ENCODE results near the gene MRPL28. TPM values are rescaled to one million over a fixed set of nuclear protein-coding genes. Genes with fewer than 3 reads are reported as not detected.

Gene MRPL28
- total RNA-seq, 3 donors from 2014 or later: 67.0 to 78.7 (median 69.0) TPM

GRCh38 chr16:324201-324450, 46.2 kb downstream of the MRPL28 start:
- Histone ChIP-seq H3K27ac (no peak overlapping the region), H3K9me3 (no peaks in the 10 kb centered on the region), H3K27me3 (no peaks in the 10 kb centered on the region), H3K36me3 (no peaks in the 10 kb centered on the region), H3K4me3 (no peak overlapping the region), H3K4me1 (peaks cover 6 to 9% of the 10 kb centered on the region in 2 donors)
- TF ChIP-seq, protein P1, sequence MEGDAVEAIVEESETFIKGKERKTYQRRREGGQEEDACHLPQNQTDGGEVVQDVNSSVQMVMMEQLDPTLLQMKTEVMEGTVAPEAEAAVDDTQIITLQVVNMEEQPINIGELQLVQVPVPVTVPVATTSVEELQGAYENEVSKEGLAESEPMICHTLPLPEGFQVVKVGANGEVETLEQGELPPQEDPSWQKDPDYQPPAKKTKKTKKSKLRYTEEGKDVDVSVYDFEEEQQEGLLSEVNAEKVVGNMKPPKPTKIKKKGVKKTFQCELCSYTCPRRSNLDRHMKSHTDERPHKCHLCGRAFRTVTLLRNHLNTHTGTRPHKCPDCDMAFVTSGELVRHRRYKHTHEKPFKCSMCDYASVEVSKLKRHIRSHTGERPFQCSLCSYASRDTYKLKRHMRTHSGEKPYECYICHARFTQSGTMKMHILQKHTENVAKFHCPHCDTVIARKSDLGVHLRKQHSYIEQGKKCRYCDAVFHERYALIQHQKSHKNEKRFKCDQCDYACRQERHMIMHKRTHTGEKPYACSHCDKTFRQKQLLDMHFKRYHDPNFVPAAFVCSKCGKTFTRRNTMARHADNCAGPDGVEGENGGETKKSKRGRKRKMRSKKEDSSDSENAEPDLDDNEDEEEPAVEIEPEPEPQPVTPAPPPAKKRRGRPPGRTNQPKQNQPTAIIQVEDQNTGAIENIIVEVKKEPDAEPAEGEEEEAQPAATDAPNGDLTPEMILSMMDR (IDR thresholded peaks at IDR 0.05): no peak
- TF ChIP-seq POLR2A (IDR thresholded peaks at IDR 0.05) (no peak), POLR2AphosphoS5 (IDR thresholded peaks at IDR 0.05) (no peak)
- no peak for DNase-seq (ENCODE audit: low spot score in 2 of 2)
- intact Hi-C loops (cut with DNase I; ENCODE audit: low total_unique reads): no loop called here

- peaks cover 2% of the 10 kb centered on the region in 2 donors for H3K4me1 ChIP-seq
- no peaks in the 10 kb centered on the region for H3K9me3 ChIP-seq
- H3K27me3 ChIP-seq: no peaks in the 10 kb centered on the region
- no peaks in the 10 kb centered on the region for H3K36me3 ChIP-seq
- TF ChIP-seq POLR2AphosphoS5 (IDR thresholded peaks at IDR 0.05) (no peak), POLR2A (IDR thresholded peaks at IDR 0.05) (no peak)
- TF ChIP-seq, protein P1 (IDR thresholded peaks at IDR 0.05): no peak
- no peak overlapping the region for H3K27ac ChIP-seq
- intact Hi-C loops (cut with DNase I; ENCODE audit: low total_unique reads): no loop called here
- DNase-seq (ENCODE audit: low spot score in 2 of 2): no peak
- H3K4me3 ChIP-seq: no peak overlapping the region
Measured at GRCh38 chr16:322476-323143, 47.7 kb downstream of the MRPL28 start.

GRCh38 chr16:321532-321931, 48.8 kb downstream of the MRPL28 start:
- Histone ChIP-seq H3K9me3 (no peaks in the 10 kb centered on the region), H3K36me3 (no peaks in the 10 kb centered on the region), H3K27ac (no peak overlapping the region), H3K4me3 (no peak overlapping the region), H3K27me3 (no peaks in the 10 kb centered on the region), H3K4me1 (no peaks in the 10 kb centered on the region)
- intact Hi-C loops (cut with DNase I; ENCODE audit: low total_unique reads): no loop called here
- no peak for DNase-seq (ENCODE audit: low spot score in 2 of 2)
- no peak for TF ChIP-seq POLR2A (IDR thresholded peaks at IDR 0.05)
- no peak for TF ChIP-seq POLR2AphosphoS5 (IDR thresholded peaks at IDR 0.05)
- TF ChIP-seq, protein P1 (IDR thresholded peaks at IDR 0.05): no peak

GRCh38 chr16:320206-320605, 50.1 kb downstream of the MRPL28 start:
- DNase-seq (ENCODE audit: low spot score in 2 of 2): no peak
- intact Hi-C loops (cut with DNase I; ENCODE audit: low total_unique reads): no loop called here
- Histone ChIP-seq H3K27ac (no peak overlapping the region), H3K27me3 (no peaks in the 10 kb centered on the region), H3K36me3 (no peaks in the 10 kb centered on the region), H3K9me3 (no peaks in the 10 kb centered on the region), H3K4me1 (no peaks in the 10 kb centered on the region), H3K4me3 (no peak overlapping the region)
- no peak for TF ChIP-seq POLR2AphosphoS5 (IDR thresholded peaks at IDR 0.05)
- TF ChIP-seq, protein P1 (IDR thresholded peaks at IDR 0.05): no peak
- no peak for TF ChIP-seq POLR2A (IDR thresholded peaks at IDR 0.05)

DNA sequence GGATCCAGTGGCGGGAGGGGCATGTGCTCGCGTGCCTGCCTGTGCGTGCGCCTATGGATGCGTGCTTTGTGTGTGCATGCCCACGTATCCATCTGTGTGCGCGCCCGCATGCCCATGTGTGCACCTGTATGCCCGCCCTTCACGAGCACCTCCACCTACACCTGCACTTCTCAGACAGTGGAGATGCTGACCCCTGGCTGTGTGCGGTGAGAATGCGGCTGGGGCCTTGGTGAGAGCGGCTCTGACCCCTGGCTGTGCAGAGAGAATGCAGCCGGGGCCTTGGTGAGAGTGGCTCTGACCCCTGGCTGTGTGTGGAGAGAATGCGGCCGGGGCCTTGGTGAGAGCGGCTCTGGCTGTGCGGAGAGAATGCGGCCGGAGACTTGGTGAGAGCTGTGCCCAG, 51.7 kb downstream of the MRPL28 start:
- intact Hi-C loops (cut with DNase I; ENCODE audit: low total_unique reads): no loop called here
- Histone ChIP-seq H3K9me3 (no peaks in the 10 kb centered on the region), H3K4me1 (no peaks in the 10 kb centered on the region), H3K4me3 (no peak overlapping the region), H3K36me3 (no peaks in the 10 kb centered on the region), H3K27ac (no peak overlapping the region), H3K27me3 (no peaks in the 10 kb centered on the region)
- DNase-seq (ENCODE audit: low spot score in 2 of 2): no peak
- TF ChIP-seq POLR2AphosphoS5 (IDR thresholded peaks at IDR 0.05) (no peak), POLR2A (IDR thresholded peaks at IDR 0.05) (no peak)
- TF ChIP-seq, protein P1 (IDR thresholded peaks at IDR 0.05): no peak
